ENCODE measurements around the gene PLIN3.
"Not testable (repeated sequence)": the region's sequence is repeated elsewhere in the genome, so short reads cannot be mapped to it uniquely, and the experiment has no call there.

Gene PLIN3

DNA sequence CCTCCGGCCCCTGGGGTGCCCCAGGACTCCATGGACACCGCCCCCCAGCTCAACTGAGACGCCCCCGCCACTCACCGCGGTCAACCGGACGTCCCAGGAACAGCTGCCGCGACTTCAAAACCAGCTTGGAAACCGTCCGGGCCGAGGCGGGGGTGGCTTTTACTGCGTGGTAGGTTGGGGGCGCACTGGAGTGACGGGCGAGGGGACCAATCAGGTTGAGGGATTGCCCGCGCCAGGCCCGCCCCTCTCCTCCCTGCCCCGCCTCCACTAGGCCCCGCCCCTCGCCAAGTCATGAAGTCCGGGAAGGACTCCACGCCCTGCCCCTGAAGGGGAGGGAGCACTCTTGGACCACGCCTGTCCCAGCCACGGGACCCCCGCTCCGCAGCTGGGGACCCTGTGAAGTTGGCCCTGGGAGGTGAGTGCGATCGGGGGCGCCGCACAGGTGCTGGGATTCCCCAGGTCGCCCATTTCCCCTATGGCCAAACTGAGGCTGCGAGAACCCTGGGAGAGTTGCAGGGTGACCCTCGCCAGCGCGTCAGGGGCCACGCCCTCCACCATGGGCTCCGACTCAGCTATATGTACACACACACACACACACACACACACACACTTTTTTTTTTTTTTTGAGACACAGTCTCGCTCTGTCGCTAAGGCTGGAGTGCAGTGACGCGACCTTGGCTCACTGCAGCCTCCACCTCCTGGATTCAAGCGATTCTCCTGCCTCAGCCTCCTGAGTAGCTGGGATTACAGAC lies at the start of gene PLIN3:
Gene PLIN3 (minus strand): TSS at position 134 of the 752 bp plus-strand sequence. CDS start 6,273 bp downstream, outside the sequence.
- DNase-seq = peak; percentile 86

- no peak for DNase-seq
Measured at GRCh38 chr19:4916292-4917082, 49.0 kb upstream of the PLIN3 start.

DNA sequence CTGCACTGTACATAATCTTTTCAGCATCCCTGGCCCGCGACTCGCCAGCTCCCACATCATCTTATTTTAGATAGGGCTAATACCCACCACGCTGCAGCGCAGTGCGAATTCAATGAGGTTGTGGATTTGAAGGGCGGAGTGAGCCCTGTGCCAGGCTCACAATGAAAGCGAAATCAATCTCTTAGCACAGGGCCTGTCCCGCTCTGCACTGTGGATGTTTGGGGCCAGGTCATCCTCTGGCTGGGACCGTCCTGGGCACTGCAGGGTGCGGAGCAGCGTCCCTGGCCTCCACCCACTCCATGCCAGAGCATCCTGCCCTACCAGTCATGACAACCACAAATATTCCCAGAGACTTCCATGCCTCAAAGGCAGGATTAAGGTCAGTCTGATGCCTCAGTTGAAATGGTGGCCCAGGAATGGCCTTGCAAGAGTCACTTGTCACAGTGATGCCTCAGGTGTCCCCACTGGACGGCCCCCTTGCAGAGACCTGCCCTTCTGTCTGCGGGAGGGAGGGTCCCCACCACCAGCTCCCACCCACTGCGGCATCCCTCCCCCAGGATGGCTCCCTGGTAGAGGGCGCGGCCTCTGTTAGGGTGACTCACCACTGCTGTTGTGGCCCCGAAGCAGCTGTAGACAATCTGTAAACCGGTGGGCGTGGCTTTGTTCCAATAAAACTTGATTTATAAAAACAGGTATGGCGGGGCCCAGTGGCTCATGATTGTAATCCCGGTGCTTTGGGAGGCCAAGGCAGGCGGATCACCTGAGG lies 47.5 kb upstream of the PLIN3 start:
- peak; percentile 34 for DNase-seq

GRCh38 chr19:4913996-4914735 lies 46.7 kb upstream of the PLIN3 start:
- no peak for DNase-seq

DNA sequence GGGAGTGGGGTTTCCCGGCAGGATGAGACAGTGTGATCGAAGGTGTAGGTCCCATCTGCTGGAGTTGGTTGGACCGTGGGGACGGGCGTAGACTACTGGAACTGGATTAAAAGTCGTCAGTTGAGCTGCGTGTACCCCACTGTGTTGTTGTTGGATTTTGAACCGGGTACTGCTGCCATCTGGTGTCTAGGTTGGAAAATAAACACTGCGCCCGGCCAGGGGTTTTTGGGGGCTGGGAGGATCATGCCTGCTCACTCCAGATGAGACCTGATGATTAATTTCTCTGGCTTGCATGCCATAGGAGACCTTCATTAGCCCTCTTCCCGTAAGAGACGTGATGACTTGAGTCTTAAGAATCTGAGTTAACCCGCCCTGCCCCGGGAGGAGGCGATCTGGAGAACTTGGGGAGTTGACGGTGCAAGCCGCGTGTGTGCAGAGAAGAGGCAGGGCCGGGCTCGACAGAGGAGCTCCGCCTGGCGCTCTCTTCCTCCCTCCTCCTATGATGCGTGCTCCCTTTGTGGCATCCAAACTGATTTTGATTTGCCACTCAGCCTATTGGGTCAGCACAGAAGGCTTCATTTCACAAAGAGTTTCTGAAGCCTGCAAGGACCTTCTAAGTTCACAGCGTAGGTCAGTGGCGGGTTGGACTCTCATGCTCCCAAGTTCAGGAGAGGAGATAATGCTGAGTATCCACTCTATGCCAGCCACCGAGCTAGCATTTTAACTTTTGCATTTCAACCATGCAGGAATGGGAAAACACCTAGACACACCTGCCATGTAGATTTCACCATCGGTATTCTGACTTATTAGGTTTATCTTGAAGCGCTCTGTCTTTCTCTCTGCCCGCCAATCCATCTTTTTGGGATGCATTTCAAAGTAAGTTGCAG lies 44.6 kb upstream of the PLIN3 start:
- peak; percentile 70 for DNase-seq

- DNase-seq = no peak
Measured at GRCh38 chr19:4911314-4911713, 43.8 kb upstream of the PLIN3 start.

DNA sequence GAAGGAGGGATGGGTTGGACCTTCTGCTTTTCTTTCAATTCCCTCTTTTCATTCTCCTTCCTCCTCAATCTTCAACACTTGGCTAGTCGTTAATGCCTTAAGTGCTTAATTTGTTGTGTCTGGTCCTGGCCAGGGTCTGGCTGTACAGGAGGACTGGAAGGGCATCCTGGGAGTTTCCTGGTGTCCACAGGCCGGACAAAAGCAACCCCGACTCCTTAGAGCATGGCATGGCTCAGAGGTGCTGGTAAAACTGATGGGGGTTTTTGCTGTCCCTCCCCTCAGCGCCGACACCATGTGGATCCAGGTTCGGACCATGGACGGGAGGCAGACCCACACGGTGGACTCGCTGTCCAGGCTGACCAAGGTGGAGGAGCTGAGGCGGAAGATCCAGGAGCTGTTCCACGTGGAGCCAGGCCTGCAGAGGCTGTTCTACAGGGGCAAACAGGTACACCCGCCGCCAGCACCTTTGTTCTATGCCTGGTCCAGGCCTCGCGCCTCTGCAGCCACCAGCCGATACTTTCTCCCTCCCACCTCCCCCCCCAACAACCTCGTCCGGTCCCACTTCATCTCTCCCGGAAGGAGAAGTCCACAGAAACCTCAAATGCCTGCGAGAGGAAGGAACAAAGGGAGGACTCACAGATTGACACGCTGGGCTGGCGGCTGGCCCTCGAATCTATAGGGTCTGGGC lies 43.3 kb upstream of the PLIN3 start:
- DNase-seq = peak; percentile 85

DNA sequence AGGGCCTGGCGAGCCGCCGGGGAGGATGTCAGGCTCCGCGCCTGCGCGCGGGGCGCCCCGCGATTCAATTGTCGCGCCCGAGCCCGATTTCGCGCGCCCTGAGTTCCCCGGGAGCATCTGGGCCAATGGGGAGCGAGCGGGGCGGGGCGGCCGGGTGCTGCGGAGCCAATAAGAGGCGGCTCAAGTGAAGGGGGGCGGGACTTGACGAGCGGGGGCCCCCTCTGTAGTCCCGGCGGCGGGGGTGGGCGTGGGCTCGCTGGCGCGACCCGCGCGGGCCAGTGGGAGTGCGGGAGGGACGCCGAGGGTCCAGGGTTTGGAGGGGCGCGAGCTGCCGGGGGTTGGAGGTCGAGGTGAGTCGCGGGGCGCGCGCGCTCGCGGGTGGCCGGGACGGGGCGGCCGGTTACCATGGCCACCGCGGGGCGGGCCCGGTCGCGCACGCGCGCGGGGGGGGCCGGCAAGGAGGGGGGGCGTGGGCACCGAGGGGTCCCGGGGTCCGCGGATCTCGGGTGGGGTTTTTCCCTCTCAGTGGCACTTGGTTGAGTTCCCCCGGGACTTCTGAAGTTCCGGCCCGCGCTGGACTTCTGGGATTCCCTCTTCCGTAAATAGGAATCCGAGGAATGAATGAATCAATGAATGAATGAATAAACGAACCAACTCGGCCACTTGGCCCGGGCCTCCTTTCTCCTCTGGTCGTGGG lies 42.6 kb upstream of the PLIN3 start:
- DNase-seq = peak; percentile 97

GRCh38 chr19:4909156-4909896 lies 41.9 kb upstream of the PLIN3 start, which contains the start of gene UHRF1:
Gene UHRF1 (plus strand): TSS chr19:4909501. CDS start chr19:4910886, 1,385 bp downstream.
- DNase-seq = peak; percentile 59

DNA sequence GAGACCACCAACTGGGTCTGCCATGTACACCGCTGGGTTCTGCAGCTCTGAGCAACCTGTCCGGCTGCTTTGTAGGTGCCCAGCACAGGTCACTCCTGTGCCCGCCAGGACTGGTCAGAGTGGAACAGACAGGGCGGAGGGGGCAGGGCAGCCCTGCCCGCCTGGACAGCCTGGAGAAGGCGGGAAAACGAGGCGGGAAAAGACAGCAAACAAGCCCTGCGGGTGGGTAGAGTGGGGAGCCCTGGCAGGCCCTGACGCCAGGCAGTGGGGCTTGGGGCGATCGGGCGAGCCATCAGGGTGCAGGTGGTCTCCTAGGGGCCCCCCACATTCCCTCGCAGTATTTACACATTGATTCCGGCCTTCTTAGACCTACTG lies 41.3 kb upstream of the PLIN3 start:
- DNase-seq = no peak

- no peak for DNase-seq
Measured at GRCh38 chr19:4908360-4908759, 40.9 kb upstream of the PLIN3 start.

GRCh38 chr19:4906963-4907362 lies 39.5 kb upstream of the PLIN3 start:
- DNase-seq = no peak

GRCh38 chr19:4904481-4904880 lies 37.0 kb upstream of the PLIN3 start:
- DNase-seq = no peak

- no peak for DNase-seq
Measured at GRCh38 chr19:4902796-4903195, 35.3 kb upstream of the PLIN3 start, which contains the start of gene ARRDC5. Gene ARRDC5 (minus strand): TSS chr19:4902896. CDS start chr19:4902825, 71 bp downstream.

DNA sequence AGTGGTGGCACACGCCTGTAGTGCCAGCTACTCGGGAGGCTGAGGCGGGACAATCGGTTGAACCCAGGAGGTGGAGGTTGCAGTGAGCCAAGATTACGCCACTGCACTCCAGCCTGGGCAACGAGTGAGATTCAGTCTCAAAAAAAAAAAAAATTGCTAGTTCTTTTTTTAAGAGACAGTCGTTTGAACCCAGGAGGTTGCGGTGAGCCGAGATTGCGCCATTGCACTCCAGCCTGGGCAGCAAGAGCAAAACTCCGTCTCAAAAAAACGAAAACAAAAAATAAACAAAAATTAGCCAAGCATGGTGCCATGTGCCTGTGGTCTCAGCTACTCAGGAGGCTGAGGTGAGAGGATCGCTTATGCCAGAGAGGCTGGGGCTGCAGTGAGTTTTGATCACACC lies 33.4 kb upstream of the PLIN3 start:
- DNase-seq = not testable (repeated sequence)

DNA sequence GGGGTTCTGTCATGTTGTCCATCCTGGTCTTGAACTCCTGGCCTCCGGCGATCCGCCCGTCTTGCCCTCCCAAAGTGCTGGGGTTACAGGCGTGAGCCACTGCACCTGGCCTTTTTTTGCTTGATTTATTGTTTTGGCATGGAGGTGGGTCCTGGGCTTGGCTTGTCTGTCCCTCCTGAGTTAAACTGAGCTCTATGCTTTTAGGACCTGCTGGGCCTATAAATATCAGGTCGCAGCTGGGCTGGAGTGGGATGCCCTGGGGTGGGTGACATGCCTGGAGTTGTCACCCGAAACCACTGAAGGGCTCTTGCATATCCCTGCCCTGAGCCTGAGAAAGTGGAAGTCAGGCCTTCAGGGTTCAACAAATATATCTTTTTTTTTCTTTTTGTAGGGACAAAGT lies 29.7 kb upstream of the PLIN3 start:
- DNase-seq = no peak

- DNase-seq = no peak
Measured at GRCh38 chr19:4896372-4896771, 28.9 kb upstream of the PLIN3 start.

- not testable (repeated sequence) for DNase-seq
Measured at GRCh38 chr19:4892962-4893361, 25.5 kb upstream of the PLIN3 start.

GRCh38 chr19:4891066-4891465 lies 23.6 kb upstream of the PLIN3 start:
- no peak for DNase-seq

All from NCI-H510A (cell line).